Type B pancreatic cell (in vitro differentiated cells): ENCODE measurements around the gene ACTN4. TPM values are rescaled to one million over a fixed set of nuclear protein-coding genes. Genes with fewer than 3 reads are reported as not detected.

Experiments
- DNase-seq: peaks from one replicate; pipeline ENCODE4 v3.0.0; 2021; ENCODE audit warnings: mixed read lengths; ENCODE audit not compliant: unreplicated experiment; ENCODE audit errors: extremely low spot score
- H3K27ac Mint-ChIP-seq: 2 replicates; pipeline ENCODE4 v1.8.0; 2021; ENCODE audit warnings: mild to moderate bottlenecking, mixed read lengths
- H3K27me3 Mint-ChIP-seq: 2 replicates; pipeline ENCODE4 v1.8.0; 2021; ENCODE audit warnings: mixed read lengths
- H3K36me3 Mint-ChIP-seq: 2 replicates; pipeline ENCODE4 v1.8.0; 2021; ENCODE audit warnings: mixed read lengths
- H3K4me1 Mint-ChIP-seq: one replicate; pipeline ENCODE4 v1.8.0; 2021; ENCODE audit warnings: mixed read lengths; ENCODE audit not compliant: unreplicated experiment
- H3K4me3 Mint-ChIP-seq: 2 replicates; pipeline ENCODE4 v1.8.0; 2021; ENCODE audit warnings: mild to moderate bottlenecking, mixed read lengths
- H3K9me3 Mint-ChIP-seq: 2 replicates; pipeline ENCODE4 v1.8.0; 2021; ENCODE audit warnings: mixed read lengths
- CTCF ChIP-seq: fragments of 200-600 bp; sonication (generic); conservative IDR thresholded peaks from 2 replicates; pipeline ENCODE4 v1.5.0; 2021; ENCODE audit warnings: antibody characterized with exemption, mild to moderate bottlenecking
- total RNA-seq: library from RNA; stranded (reverse); gene quantifications from 2 replicates; pipeline ENCODE4 v1.2.1, GENCODE V29; 2021; ENCODE audit warnings: low replicate concordance

The ACTN4 gene
- total RNA-seq, 1 donor from 2014 or later = 475 TPM

- peaks cover 6% of the 10 kb centered on the region for H3K4me1 Mint-ChIP-seq
Measured at GRCh38 chr19:38737281-38737865, 89.9 kb downstream of the ACTN4 start.

GRCh38 chr19:38737921-38738737, 90.7 kb downstream of the ACTN4 start:
- H3K4me3 Mint-ChIP-seq = peak overlapping the region; percentile 80
- H3K9me3 Mint-ChIP-seq = no peaks in the 10 kb centered on the region
- no peaks in the 10 kb centered on the region for H3K36me3 Mint-ChIP-seq
- peak overlapping the region; percentile 76 for H3K27ac Mint-ChIP-seq
- H3K27me3 Mint-ChIP-seq = peaks cover 10% of the 10 kb centered on the region
- H3K4me1 Mint-ChIP-seq = peaks cover 6% of the 10 kb centered on the region
- peak; percentile 40 for TF ChIP-seq CTCF
- DNase-seq = no peak

More at GRCh38 chr19:38737281-38737865, 89.9 kb downstream of the ACTN4 start:
- no peak for TF ChIP-seq CTCF
- DNase-seq = no peak
- Mint-ChIP-seq H3K9me3 (no peaks in the 10 kb centered on the region), H3K4me3 (peak overlapping the region; percentile 80), H3K36me3 (no peaks in the 10 kb centered on the region), H3K27me3 (peaks cover 10% of the 10 kb centered on the region), H3K27ac (peak overlapping the region; percentile 76)

GRCh38 chr19:38739440-38740256, 92.2 kb downstream of the ACTN4 start:
- peaks cover 6% of the 10 kb centered on the region for H3K4me1 Mint-ChIP-seq
- TF ChIP-seq CTCF = no peak
- H3K9me3 Mint-ChIP-seq = no peaks in the 10 kb centered on the region
- H3K4me3 Mint-ChIP-seq = no peak overlapping the region
- DNase-seq = no peak
- peaks cover 10% of the 10 kb centered on the region for H3K27me3 Mint-ChIP-seq
- H3K36me3 Mint-ChIP-seq = no peaks in the 10 kb centered on the region
- peak overlapping the region; percentile 50 for H3K27ac Mint-ChIP-seq

GRCh38 chr19:38740257-38740592, 92.8 kb downstream of the ACTN4 start:
- TF ChIP-seq CTCF = no peak
- no peaks in the 10 kb centered on the region for H3K9me3 Mint-ChIP-seq
- no peak overlapping the region for H3K4me3 Mint-ChIP-seq
- no peak for DNase-seq
- no peak overlapping the region for H3K27ac Mint-ChIP-seq
- H3K36me3 Mint-ChIP-seq = no peaks in the 10 kb centered on the region
- peaks cover 6% of the 10 kb centered on the region for H3K4me1 Mint-ChIP-seq
- peaks cover 7% of the 10 kb centered on the region for H3K27me3 Mint-ChIP-seq

- Mint-ChIP-seq H3K27me3 (peaks cover 7% of the 10 kb centered on the region), H3K9me3 (no peaks in the 10 kb centered on the region), H3K36me3 (no peaks in the 10 kb centered on the region), H3K4me3 (no peak overlapping the region), H3K27ac (no peak overlapping the region), H3K4me1 (peaks cover 6% of the 10 kb centered on the region)
- TF ChIP-seq CTCF = no peak
- DNase-seq = no peak
Measured at GRCh38 chr19:38740932-38741331, 93.5 kb downstream of the ACTN4 start.
